ENCODE results near the gene GJC2.

Gene GJC2

DNA sequence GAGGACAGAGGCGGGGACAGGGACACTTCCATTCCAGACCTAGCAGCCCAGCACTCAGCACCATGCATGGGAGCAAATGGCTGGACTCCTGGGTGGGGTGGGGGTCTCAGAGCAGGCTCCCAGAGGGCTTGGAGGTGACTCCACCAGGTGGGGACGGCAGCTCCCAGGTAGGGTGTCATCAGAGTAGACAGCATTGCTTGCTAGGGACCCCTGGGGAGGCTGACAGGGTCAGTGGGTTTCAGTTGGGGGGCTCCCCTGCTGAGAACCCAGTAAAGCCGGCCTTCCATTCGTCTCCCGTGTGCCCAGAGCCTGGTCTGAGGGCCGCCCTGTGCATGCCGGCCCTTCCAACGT lies 4.8 kb upstream of the GJC2 start:
- H4K5ac ChIP-seq (ENCODE audit: low read length) = no peak overlapping the region
- H3K9ac ChIP-seq (ENCODE audit: low read length) = no peak overlapping the region
- no peak overlapping the region for H3K4me2 ChIP-seq (ENCODE audit: low read length)
- H3K27me3 ChIP-seq (ENCODE audit: insufficient read depth, low read length, poor library complexity) = no peaks in the 10 kb centered on the region
- no peak overlapping the region for H3K18ac ChIP-seq (ENCODE audit: low read length)
- H3K79me1 ChIP-seq (ENCODE audit: low read length) = peaks cover 37% of the 10 kb centered on the region
- H2AK5ac ChIP-seq (ENCODE audit: low read length) = no peak overlapping the region
- H3K23ac ChIP-seq (ENCODE audit: low read length) = no peak overlapping the region
- H3K79me2 ChIP-seq (ENCODE audit: control insufficient read depth, insufficient read depth, low read length) = peaks cover 36% of the 10 kb centered on the region
- H3K56ac ChIP-seq (ENCODE audit: low read length) = no peak overlapping the region
- no peak overlapping the region for H3K27ac ChIP-seq (ENCODE audit: low read depth, low read length)
- no peak for DNase-seq
- no peak overlapping the region for H2BK5ac ChIP-seq (ENCODE audit: low read length)
- no peaks in the 10 kb centered on the region for H3K4me1 ChIP-seq (ENCODE audit: control insufficient read depth, low read depth, low read length)
- no peak overlapping the region for H3K4ac ChIP-seq (ENCODE audit: low read depth, low read length)
- no peak overlapping the region for H2BK120ac ChIP-seq (ENCODE audit: low read depth, low read length)
- H3K36me3 ChIP-seq (ENCODE audit: control insufficient read depth, insufficient read depth, low read length) = no peaks in the 10 kb centered on the region
- WGBS (ENCODE audit: extremely low coverage, insufficient coverage, low lambda C conversion rate) = no CpG with 5 or more reads among the region's 8 CpGs
- no peak overlapping the region for H4K8ac ChIP-seq (ENCODE audit: low read depth, low read length)
- H3K4me3 ChIP-seq (ENCODE audit: low read length) = no peak overlapping the region
- no peak overlapping the region for H2BK15ac ChIP-seq (replicated peaks; ENCODE audit: low read depth)

DNA sequence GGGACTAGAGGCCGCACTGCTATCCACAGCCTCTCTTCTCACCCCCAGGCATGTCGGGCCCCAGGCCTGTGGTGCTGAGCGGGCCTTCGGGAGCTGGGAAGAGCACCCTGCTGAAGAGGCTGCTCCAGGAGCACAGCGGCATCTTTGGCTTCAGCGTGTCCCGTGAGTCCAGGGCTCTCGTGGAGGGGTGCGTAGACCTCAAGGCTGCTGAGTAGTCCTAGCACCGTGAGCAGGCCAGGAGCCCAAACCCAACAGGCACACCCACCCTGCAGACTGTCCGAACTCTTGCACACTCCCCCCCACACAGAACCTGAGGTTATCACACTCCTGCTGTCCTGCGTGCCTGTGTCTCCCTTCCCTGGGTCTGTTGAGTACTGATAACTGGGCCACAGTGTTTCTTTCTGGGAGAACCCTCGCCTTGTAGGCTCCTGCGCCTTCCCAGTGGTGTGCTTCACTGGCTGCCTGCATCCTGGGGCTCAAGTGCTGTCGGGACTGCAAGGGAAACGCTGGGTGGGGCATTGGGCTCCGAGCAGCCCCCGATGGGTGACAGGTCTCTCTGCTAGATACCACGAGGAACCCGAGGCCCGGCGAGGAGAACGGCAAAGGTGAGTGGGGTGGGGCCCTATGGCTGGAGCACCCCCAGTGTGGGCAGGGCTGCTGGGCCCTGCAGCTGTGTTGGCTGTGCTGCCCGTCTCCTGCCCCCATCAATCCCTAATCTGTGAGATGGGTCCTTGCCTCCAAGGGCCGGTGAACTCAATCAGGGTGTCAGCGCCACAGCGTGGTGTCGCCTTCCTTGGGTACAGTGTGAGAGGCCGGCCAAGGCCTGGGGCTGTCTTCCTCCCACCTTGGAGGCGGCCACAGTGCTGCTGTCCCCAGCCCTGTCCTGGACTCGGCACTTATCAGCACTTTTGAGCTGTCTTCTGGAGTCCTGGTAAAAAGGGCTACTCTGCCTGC lies 4.0 kb upstream of the GJC2 start:
- no peaks in the 10 kb centered on the region for H3K36me3 ChIP-seq (ENCODE audit: control insufficient read depth, insufficient read depth, low read length)
- peaks cover 35% of the 10 kb centered on the region for H3K79me2 ChIP-seq (ENCODE audit: control insufficient read depth, insufficient read depth, low read length)
- H3K4ac ChIP-seq (ENCODE audit: low read depth, low read length) = no peak overlapping the region
- no peak overlapping the region for H2BK15ac ChIP-seq (replicated peaks; ENCODE audit: low read depth)
- no peak overlapping the region for H3K27ac ChIP-seq (ENCODE audit: low read depth, low read length)
- no peak overlapping the region for H3K56ac ChIP-seq (ENCODE audit: low read length)
- no peak overlapping the region for H3K9ac ChIP-seq (ENCODE audit: low read length)
- H2AK5ac ChIP-seq (ENCODE audit: low read length) = no peak overlapping the region
- no peak overlapping the region for H4K8ac ChIP-seq (ENCODE audit: low read depth, low read length)
- DNase-seq = no peak
- no peak overlapping the region for H3K4me2 ChIP-seq (ENCODE audit: low read length)
- H3K23ac ChIP-seq (ENCODE audit: low read length) = no peak overlapping the region
- H3K79me1 ChIP-seq (ENCODE audit: low read length) = peaks cover 36% of the 10 kb centered on the region
- H3K4me1 ChIP-seq (ENCODE audit: control insufficient read depth, low read depth, low read length) = no peaks in the 10 kb centered on the region
- H3K18ac ChIP-seq (ENCODE audit: low read length) = no peak overlapping the region
- H3K4me3 ChIP-seq (ENCODE audit: low read length) = no peak overlapping the region
- H2BK5ac ChIP-seq (ENCODE audit: low read length) = no peak overlapping the region
- H4K5ac ChIP-seq (ENCODE audit: low read length) = no peak overlapping the region
- H2BK120ac ChIP-seq (ENCODE audit: low read depth, low read length) = no peak overlapping the region
- WGBS (ENCODE audit: extremely low coverage, insufficient coverage, low lambda C conversion rate) = no CpG with 5 or more reads among the region's 31 CpGs
- no peaks in the 10 kb centered on the region for H3K27me3 ChIP-seq (ENCODE audit: insufficient read depth, low read length, poor library complexity)

DNA sequence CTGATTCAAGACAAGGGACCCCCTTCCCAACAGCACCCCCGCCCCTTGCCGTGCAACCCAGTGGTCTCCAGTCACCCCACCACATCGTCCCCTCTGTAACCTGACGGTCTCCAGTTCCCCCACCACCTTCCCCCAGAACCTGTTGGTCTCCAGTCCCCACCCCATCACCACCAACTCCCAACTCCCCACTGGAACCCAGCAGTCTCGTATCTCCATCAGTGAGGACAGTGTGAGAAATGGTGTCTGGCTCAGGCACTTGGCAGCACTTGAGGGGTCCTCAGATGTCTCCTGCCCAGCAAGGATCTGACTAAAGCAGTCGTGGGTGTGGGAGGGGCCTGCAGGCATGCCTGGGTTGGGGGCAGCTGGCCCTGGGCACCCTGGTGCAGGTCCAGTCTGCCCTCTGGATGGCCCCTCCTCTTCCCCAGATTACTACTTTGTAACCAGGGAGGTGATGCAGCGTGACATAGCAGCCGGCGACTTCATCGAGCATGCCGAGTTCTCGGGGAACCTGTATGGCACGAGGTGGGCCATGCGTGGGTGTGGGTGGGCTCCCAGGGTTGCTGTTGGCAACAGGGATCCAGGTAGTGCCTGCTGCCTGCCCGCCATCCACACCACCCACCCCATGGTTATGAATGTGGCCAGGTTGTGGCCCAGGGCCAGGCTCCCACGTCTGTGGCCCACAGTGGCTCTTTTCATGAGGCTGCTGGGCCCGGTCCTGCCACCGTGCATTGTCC lies 3.1 kb upstream of the GJC2 start:
- no peak overlapping the region for H3K4me3 ChIP-seq (ENCODE audit: low read length)
- no peak overlapping the region for H3K4me2 ChIP-seq (ENCODE audit: low read length)
- no peak overlapping the region for H3K23ac ChIP-seq (ENCODE audit: low read length)
- H3K36me3 ChIP-seq (ENCODE audit: control insufficient read depth, insufficient read depth, low read length) = no peaks in the 10 kb centered on the region
- H2BK120ac ChIP-seq (ENCODE audit: low read depth, low read length) = no peak overlapping the region
- no peak overlapping the region for H2BK15ac ChIP-seq (replicated peaks; ENCODE audit: low read depth)
- H4K8ac ChIP-seq (ENCODE audit: low read depth, low read length) = no peak overlapping the region
- no peak overlapping the region for H3K4ac ChIP-seq (ENCODE audit: low read depth, low read length)
- no peaks in the 10 kb centered on the region for H3K4me1 ChIP-seq (ENCODE audit: control insufficient read depth, low read depth, low read length)
- no peak overlapping the region for H3K9ac ChIP-seq (ENCODE audit: low read length)
- H3K27ac ChIP-seq (ENCODE audit: low read depth, low read length) = no peak overlapping the region
- no peaks in the 10 kb centered on the region for H3K27me3 ChIP-seq (ENCODE audit: insufficient read depth, low read length, poor library complexity)
- no peak overlapping the region for H2BK5ac ChIP-seq (ENCODE audit: low read length)
- no peak overlapping the region for H3K18ac ChIP-seq (ENCODE audit: low read length)
- H2AK5ac ChIP-seq (ENCODE audit: low read length) = no peak overlapping the region
- peaks cover 26% of the 10 kb centered on the region for H3K79me2 ChIP-seq (ENCODE audit: control insufficient read depth, insufficient read depth, low read length)
- no CpG with 5 or more reads among the region's 18 CpGs for WGBS (ENCODE audit: extremely low coverage, insufficient coverage, low lambda C conversion rate)
- H4K5ac ChIP-seq (ENCODE audit: low read length) = no peak overlapping the region
- H3K79me1 ChIP-seq (ENCODE audit: low read length) = peaks cover 28% of the 10 kb centered on the region
- DNase-seq = no peak
- no peak overlapping the region for H3K56ac ChIP-seq (ENCODE audit: low read length)

DNA sequence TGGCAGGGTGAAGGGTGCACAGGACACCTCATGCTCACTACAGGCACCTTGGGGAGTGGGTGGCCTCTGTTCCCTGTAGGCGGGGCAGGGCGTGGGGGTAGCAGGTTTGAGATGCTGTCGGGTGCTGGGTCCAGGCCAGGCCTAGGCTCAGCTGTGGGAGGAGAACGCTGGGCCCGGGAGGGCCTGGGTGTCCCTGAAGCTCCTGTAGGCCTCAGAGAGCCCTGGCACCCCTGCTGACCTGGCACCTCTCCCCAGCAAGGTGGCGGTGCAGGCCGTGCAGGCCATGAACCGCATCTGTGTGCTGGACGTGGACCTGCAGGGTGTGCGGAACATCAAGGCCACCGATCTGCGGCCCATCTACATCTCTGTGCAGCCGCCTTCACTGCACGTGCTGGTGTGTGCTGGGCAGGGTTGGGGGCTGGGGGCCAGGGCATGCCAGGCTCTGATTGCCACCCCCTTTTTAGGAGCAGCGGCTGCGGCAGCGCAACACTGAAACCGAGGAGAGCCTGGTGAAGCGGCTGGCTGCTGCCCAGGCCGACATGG lies 2.5 kb upstream of the GJC2 start:
- H3K4ac ChIP-seq (ENCODE audit: low read depth, low read length) = no peak overlapping the region
- no peaks in the 10 kb centered on the region for H3K36me3 ChIP-seq (ENCODE audit: control insufficient read depth, insufficient read depth, low read length)
- DNase-seq = no peak
- WGBS (ENCODE audit: extremely low coverage, insufficient coverage, low lambda C conversion rate) = no CpG with 5 or more reads among the region's 20 CpGs
- H3K27me3 ChIP-seq (ENCODE audit: insufficient read depth, low read length, poor library complexity) = no peaks in the 10 kb centered on the region
- H2BK5ac ChIP-seq (ENCODE audit: low read length) = no peak overlapping the region
- H4K8ac ChIP-seq (ENCODE audit: low read depth, low read length) = no peak overlapping the region
- no peak overlapping the region for H3K23ac ChIP-seq (ENCODE audit: low read length)
- H2BK120ac ChIP-seq (ENCODE audit: low read depth, low read length) = no peak overlapping the region
- no peak overlapping the region for H3K18ac ChIP-seq (ENCODE audit: low read length)
- H3K4me1 ChIP-seq (ENCODE audit: control insufficient read depth, low read depth, low read length) = no peaks in the 10 kb centered on the region
- H3K56ac ChIP-seq (ENCODE audit: low read length) = no peak overlapping the region
- H3K79me1 ChIP-seq (ENCODE audit: low read length) = peaks cover 22% of the 10 kb centered on the region
- H3K9ac ChIP-seq (ENCODE audit: low read length) = no peak overlapping the region
- no peak overlapping the region for H3K4me3 ChIP-seq (ENCODE audit: low read length)
- peaks cover 20% of the 10 kb centered on the region for H3K79me2 ChIP-seq (ENCODE audit: control insufficient read depth, insufficient read depth, low read length)
- no peak overlapping the region for H2BK15ac ChIP-seq (replicated peaks; ENCODE audit: low read depth)
- H2AK5ac ChIP-seq (ENCODE audit: low read length) = no peak overlapping the region
- H3K27ac ChIP-seq (ENCODE audit: low read depth, low read length) = no peak overlapping the region
- H3K4me2 ChIP-seq (ENCODE audit: low read length) = no peak overlapping the region
- H4K5ac ChIP-seq (ENCODE audit: low read length) = no peak overlapping the region

DNA sequence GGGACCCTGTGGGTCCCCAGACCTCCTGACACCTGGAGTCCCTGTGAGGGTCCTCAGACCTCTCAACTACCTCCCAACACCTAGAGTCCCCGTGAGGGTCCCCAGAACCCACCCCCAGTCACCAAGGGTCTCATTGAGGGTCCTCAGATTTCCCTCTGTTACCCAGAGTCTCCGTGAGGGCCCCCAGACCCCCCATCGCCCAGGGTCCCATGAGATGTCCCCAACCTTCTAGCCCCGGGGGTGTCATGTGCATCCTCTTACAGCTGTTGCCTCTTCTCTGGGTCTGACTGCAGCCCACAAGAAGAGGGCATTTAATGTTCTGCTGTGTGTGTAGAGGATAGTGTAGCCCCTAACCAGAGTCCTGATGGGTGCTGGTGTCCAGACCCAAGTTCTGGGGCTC lies 2.0 kb upstream of the GJC2 start:
- no peak for DNase-seq
- H3K27ac ChIP-seq (ENCODE audit: low read depth, low read length) = no peak overlapping the region
- no peak overlapping the region for H4K8ac ChIP-seq (ENCODE audit: low read depth, low read length)
- H2BK15ac ChIP-seq (replicated peaks; ENCODE audit: low read depth) = no peak overlapping the region
- no peak overlapping the region for H3K18ac ChIP-seq (ENCODE audit: low read length)
- no peak overlapping the region for H2BK120ac ChIP-seq (ENCODE audit: low read depth, low read length)
- H3K4me3 ChIP-seq (ENCODE audit: low read length) = no peak overlapping the region
- H3K36me3 ChIP-seq (ENCODE audit: control insufficient read depth, insufficient read depth, low read length) = no peaks in the 10 kb centered on the region
- H3K79me1 ChIP-seq (ENCODE audit: low read length) = peaks cover 18% of the 10 kb centered on the region
- H3K56ac ChIP-seq (ENCODE audit: low read length) = no peak overlapping the region
- no peak overlapping the region for H3K4me2 ChIP-seq (ENCODE audit: low read length)
- peaks cover 14% of the 10 kb centered on the region for H3K79me2 ChIP-seq (ENCODE audit: control insufficient read depth, insufficient read depth, low read length)
- no peak overlapping the region for H4K5ac ChIP-seq (ENCODE audit: low read length)
- no peak overlapping the region for H3K9ac ChIP-seq (ENCODE audit: low read length)
- no CpG with 5 or more reads among the region's 4 CpGs for WGBS (ENCODE audit: extremely low coverage, insufficient coverage, low lambda C conversion rate)
- H2AK5ac ChIP-seq (ENCODE audit: low read length) = no peak overlapping the region
- no peak overlapping the region for H3K23ac ChIP-seq (ENCODE audit: low read length)
- no peak overlapping the region for H2BK5ac ChIP-seq (ENCODE audit: low read length)
- no peaks in the 10 kb centered on the region for H3K4me1 ChIP-seq (ENCODE audit: control insufficient read depth, low read depth, low read length)
- no peaks in the 10 kb centered on the region for H3K27me3 ChIP-seq (ENCODE audit: insufficient read depth, low read length, poor library complexity)
- H3K4ac ChIP-seq (ENCODE audit: low read depth, low read length) = no peak overlapping the region

All from mesendoderm (in vitro differentiated cells).